K562 (cell line): ENCODE results near the gene GNAI3. TPM values are rescaled to one million over a fixed set of nuclear protein-coding genes. Genes with fewer than 3 reads are reported as not detected.

ENCODE experiments used
- ATAC-seq: fragments of 200-7000 bp; cut with Tn5 transposase; 3 replicates; pipeline ENCODE4 v1.9.1; 2020; ENCODE audit warnings: moderate library complexity
- BruUV-seq: library from RNA; stranded (reverse); fragments of 400-500 nt; replicated peaks from 2 replicates; lab custom pipeline; 2021; lab: Mats Ljungman, UMichigan
- CTCF ChIA-PET: fragments of 300-600 bp; formaldehyde crosslinking; extraction: SDS; loops from one replicate; lab custom pipeline; 2021; ENCODE audit warnings: low intra/inter-chr PET ratio; lab: Yijun Ruan, JAX
- POLR2A ChIA-PET: fragments of 300-600, 350-650 bp; sonication (Branson Sonifier 250); formaldehyde crosslinking; extraction: SDS; loops from one replicate; lab custom pipeline; 2021; ENCODE audit warnings: antibody characterized with exemption, inconsistent platforms; lab: Yijun Ruan, JAX
- DNase-seq, 4 experiments: peaks; one replicate each; pipeline versions ENCODE4 v3.0.0 to v3.0.0-alpha.2; 2011 to 2018; ENCODE audit warnings: low spot score in 3 of 4, mixed read lengths in 3 of 4; ENCODE audit errors: extremely low read depth in 1 of 4
- FAIRE-seq: peaks from 2 replicates; lab custom pipeline; 2011; peaks lifted over from hg19 to GRCh38; lab: Jason Lieb, UNC
- H2AFZ ChIP-seq: 2 replicates; pipeline ENCODE4 v1.6.0; 2011; ENCODE audit warnings: low read depth, low read length, control low read depth, inconsistent platforms
- H3K27ac ChIP-seq: fragments of 200-600 bp; 3 replicates; pipeline ENCODE4 v1.8.0; 2011; ENCODE audit warnings: low read depth, mild to moderate bottlenecking, control low read depth, inconsistent platforms, low read length, moderate library complexity, mixed read lengths; ENCODE audit errors: extremely low read depth
- H3K27me3 ChIP-seq, 2 experiments: fragments of 300-600 bp in 1 of 2; 2 replicates in 1 of 2; 3 replicates in 1 of 2; pipeline versions ENCODE4 v1.6.0 to v1.8.0; 2011; ENCODE audit warnings: inconsistent platforms in 2 of 2, low read length in 2 of 2, mild to moderate bottlenecking in 1 of 2, mixed read lengths in 1 of 2, moderate library complexity in 1 of 2; ENCODE audit not compliant: control insufficient read depth in 2 of 2, insufficient read depth in 2 of 2
- H3K36me3 ChIP-seq: fragments of 300-600 bp; 3 replicates; pipeline ENCODE4 v1.8.0; 2011; ENCODE audit warnings: mild to moderate bottlenecking, low read length, inconsistent platforms; ENCODE audit not compliant: control insufficient read depth, insufficient read depth
- H3K4me1 ChIP-seq, 2 experiments: fragments of 200-600 bp in 1 of 2; replicated peaks in 1 of 2; 2 replicates in 1 of 2; 3 replicates in 1 of 2; pipeline versions ENCODE4 v1.5.1 to v1.8.0; 2011; ENCODE audit warnings: inconsistent platforms in 2 of 2, low read length in 2 of 2, mild to moderate bottlenecking in 1 of 2, mixed read lengths in 1 of 2, moderate library complexity in 1 of 2; ENCODE audit not compliant: control insufficient read depth in 2 of 2, insufficient read depth in 2 of 2
- H3K4me2 ChIP-seq: 2 replicates; pipeline ENCODE4 v1.6.1; 2011; ENCODE audit warnings: low read length, control low read depth, inconsistent platforms, mixed read lengths; ENCODE audit not compliant: insufficient read depth
- H3K4me3 ChIP-seq: fragments of 200-600 bp; sonication (generic), shearing (Covaris generic); 2 replicates; pipeline ENCODE4 v1.5.1; 2016; ENCODE audit warnings: control low read depth, inconsistent platforms
- H3K79me2 ChIP-seq: fragments of 200-600 bp; 3 replicates; pipeline ENCODE4 v1.8.0; 2011; ENCODE audit warnings: low read length, inconsistent platforms; ENCODE audit not compliant: control insufficient read depth, insufficient read depth
- H3K9ac ChIP-seq, 2 experiments: 2 replicates each; pipeline versions ENCODE4 v1.6.0 to v1.6.1; 2011; ENCODE audit warnings: low read depth in 2 of 2, low read length in 2 of 2, control low read depth in 1 of 2, inconsistent platforms in 1 of 2, mild to moderate bottlenecking in 1 of 2, mixed read lengths in 1 of 2; ENCODE audit not compliant: insufficient read depth in 1 of 2
- H3K9me1 ChIP-seq: one replicate; pipeline ENCODE4 v1.6.0; 2011; ENCODE audit warnings: inconsistent platforms, mild to moderate bottlenecking, low read length, moderate library complexity; ENCODE audit not compliant: control insufficient read depth, insufficient read depth
- H3K9me3 ChIP-seq: replicated peaks from 2 replicates; pipeline ENCODE4 v1.5.1; 2011; ENCODE audit warnings: low read depth, low read length, inconsistent platforms; ENCODE audit not compliant: control insufficient read depth, insufficient read depth
- H4K20me1 ChIP-seq: replicated peaks from 2 replicates; pipeline ENCODE4 v1.6.1; 2011; ENCODE audit warnings: low read length, inconsistent platforms, mixed read lengths; ENCODE audit not compliant: control insufficient read depth, insufficient read depth
- ATF1 ChIP-seq, 2 experiments: fragments of 450-650 bp in 1 of 2; IDR thresholded peaks; 2 replicates each; pipeline ENCODE4 v1.6.1; 2016; ENCODE audit warnings: missing compliant biosample characterization in 1 of 2, missing genetic modification characterization in 1 of 2
- BCL6 ChIP-seq: fragments of 250-450 bp; sonication (Bioruptor Pico); IDR thresholded peaks from 2 replicates; pipeline ENCODE4 v1.4.0; 2020
- BRD4 ChIP-seq: fragments of 200-600 bp; sonication (generic); IDR thresholded peaks from 2 replicates; pipeline ENCODE4 v1.6.1; 2017; ENCODE audit warnings: inconsistent platforms
- EP400 ChIP-seq: fragments of 450-650 bp; IDR thresholded peaks from 2 replicates; pipeline ENCODE4 v1.6.1; 2017; ENCODE audit warnings: antibody characterized with exemption, mild to moderate bottlenecking, moderate library complexity
- FOXJ3 ChIP-seq: sonication (generic); formaldehyde crosslinking; IDR thresholded peaks from 2 replicates; pipeline ENCODE4 v1.4.0; 2020; ENCODE audit warnings: mild to moderate bottlenecking, missing genetic modification reagents
- HMGN3 ChIP-seq: IDR thresholded peaks from 2 replicates; pipeline ENCODE4 v1.6.1; 2011; ENCODE audit warnings: borderline replicate concordance, low read depth, mild to moderate bottlenecking, mixed read lengths, low read length; ENCODE audit not compliant: insufficient read length; ENCODE audit errors: extremely low read depth
- NFYB ChIP-seq: IDR thresholded peaks from 2 replicates; pipeline ENCODE4 v1.6.1; 2011; ENCODE audit warnings: mild to moderate bottlenecking, moderate library complexity; ENCODE audit not compliant: insufficient read length; ENCODE audit errors: extremely low read depth
- SMARCC2 ChIP-seq: fragments of 450-650 bp; IDR thresholded peaks from 2 replicates; pipeline ENCODE4 v1.6.1; 2017; ENCODE audit warnings: antibody characterized with exemption, moderate library complexity, mild to moderate bottlenecking, low read depth
- TCF3 ChIP-seq: sonication (generic); formaldehyde crosslinking; IDR thresholded peaks from 2 replicates; pipeline ENCODE4 v1.4.0; 2020; ENCODE audit warnings: mild to moderate bottlenecking, missing genetic modification reagents
- ZNF584 ChIP-seq: fragments of 200-800 bp; sonication (Bioruptor generic); IDR thresholded peaks from 2 replicates; pipeline ENCODE4 v1.6.1; 2016; ENCODE audit warnings: low read depth, mild to moderate bottlenecking, missing genetic modification characterization, missing compliant biosample characterization
- WGBS: fragments of 100-300 bp; shearing (Covaris generic); methylation state at CpG from one replicate; pipeline ENCODE4 v1.1.6; 2016; ENCODE audit warnings: low coverage, mixed read lengths; ENCODE audit not compliant: insufficient coverage; ENCODE audit errors: missing lambda C conversion rate; 5-methylcytosine and 5-hydroxymethylcytosine counted together
- in situ Hi-C: fragments of 300-500 bp; cut with MboI; formaldehyde crosslinking; loops from 4 replicates; pipeline ENCODE4 v1.15.0; 2018; ENCODE audit warnings: inconsistent platforms, mixed read lengths
- intact Hi-C: fragments of 100-400 bp; cut with micrococcal nuclease; formaldehyde crosslinking; loops from 2 replicates; pipeline ENCODE4 v1.14.2; 2022
- polyA plus RNA-seq, 8 experiments: library from polyadenylated mRNA; depleted of rRNA in 4 of 8; stranded (reverse) in 5 of 8; unstranded in 3 of 8; fragments of >200 nt; fragmentation: Nextera tagmentation in 2 of 8; fragmentation: Illumina TruSeq in 1 of 8; extraction: Ambion mirVana in 2 of 8; extraction: Trizol in 1 of 8; gene quantifications; 2 replicates each; pipeline versions ENCODE4 v1.2.1 to v1.2.3, GENCODE V29; 2011 to 2014; ENCODE audit warnings: inconsistent platforms in 1 of 8, missing spikeins in 1 of 8
- total RNA-seq, 7 experiments: library from RNA; depleted of rRNA in 6 of 7; stranded (reverse); fragments of >200 nt in 6 of 7; fragmentation: Illumina TruSeq in 2 of 7; extraction: Trizol in 2 of 7; gene quantifications; 2 replicates each; pipeline versions ENCODE4 v1.2.1 to v1.2.3, GENCODE V29; 2011 to 2021; ENCODE audit warnings: low replicate concordance in 1 of 7
- TF ChIP-seq, protein P1 (sequence below): fragments of 450-650 bp; IDR thresholded peaks from 2 replicates; pipeline ENCODE4 v1.6.1; 2016; ENCODE audit warnings: missing biosample characterization, missing genetic modification characterization
- TF ChIP-seq, protein P2 (sequence below): fragments of 250-450 bp; sonication (Bioruptor Pico); IDR thresholded peaks from 2 replicates; pipeline ENCODE4 v1.8.0; 2022; ENCODE audit warnings: moderate library complexity, mild to moderate bottlenecking, inconsistent platforms

GNAI3 gene
- total and polyA plus RNA-seq, 9 of the 15 experiments (the other 6 are each of a cell fraction or from before 2014, with no cell fraction given): 6.3 to 13.2 (median 8.9) TPM

- TF ChIP-seq TCF3 (CRISPR knock-in tag): no peak
- TF ChIP-seq, protein P1, sequence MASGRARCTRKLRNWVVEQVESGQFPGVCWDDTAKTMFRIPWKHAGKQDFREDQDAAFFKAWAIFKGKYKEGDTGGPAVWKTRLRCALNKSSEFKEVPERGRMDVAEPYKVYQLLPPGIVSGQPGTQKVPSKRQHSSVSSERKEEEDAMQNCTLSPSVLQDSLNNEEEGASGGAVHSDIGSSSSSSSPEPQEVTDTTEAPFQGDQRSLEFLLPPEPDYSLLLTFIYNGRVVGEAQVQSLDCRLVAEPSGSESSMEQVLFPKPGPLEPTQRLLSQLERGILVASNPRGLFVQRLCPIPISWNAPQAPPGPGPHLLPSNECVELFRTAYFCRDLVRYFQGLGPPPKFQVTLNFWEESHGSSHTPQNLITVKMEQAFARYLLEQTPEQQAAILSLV (tag): no peak
- no peak for TF ChIP-seq SMARCC2
- TF ChIP-seq BRD4: no peak
- TF ChIP-seq EP400: no peak
- TF ChIP-seq ZNF584 (CRISPR knock-in tag): no peak
- TF ChIP-seq, protein P2, sequence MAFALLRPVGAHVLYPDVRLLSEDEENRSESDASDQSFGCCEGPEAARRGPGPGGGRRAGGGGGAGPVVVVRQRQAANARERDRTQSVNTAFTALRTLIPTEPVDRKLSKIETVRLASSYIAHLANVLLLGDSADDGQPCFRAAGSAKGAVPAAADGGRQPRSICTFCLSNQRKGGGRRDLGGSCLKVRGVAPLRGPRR: no peak
- TF ChIP-seq BCL6 (CRISPR knock-in tag): no peak
- TF ChIP-seq NFYB: no peak
- no peak for TF ChIP-seq ATF1 (CRISPR knock-in tag; IDR thresholded peaks at IDR 0.05)
- no peak for TF ChIP-seq ATF1 (tag; IDR thresholded peaks at IDR 0.05)
- no peak for TF ChIP-seq HMGN3
- no peak for TF ChIP-seq FOXJ3 (CRISPR knock-in tag)
- Histone ChIP-seq H3K4me3 (no peak overlapping the region), H2AFZ (no peak overlapping the region), H3K79me2 (no peaks in the 10 kb centered on the region), H3K9me3 (no peaks in the 10 kb centered on the region), H3K4me1 (no peaks in the 10 kb centered on the region), H3K27ac (no peak overlapping the region), H3K9me1 (no peaks in the 10 kb centered on the region), H3K36me3 (no peaks in the 10 kb centered on the region), H3K27me3 (peaks cover 31 to 32% of the 10 kb centered on the region in 2 experiments; a peak in 4 of 5 replicates), H3K9ac (no peak overlapping the region), H3K4me2 (no peak overlapping the region), H4K20me1 (no peaks in the 10 kb centered on the region)
- ATAC-seq: no peak
- WGBS: 24% methylated on average over 13 of the region's 13 CpGs
- in situ Hi-C loops (no loop called here), intact Hi-C loops (no loop called here)
- no peak for FAIRE-seq
- ChIA-PET POLR2A (interaction anchor here (0.6 to 4.8 kb wide), 5 partner anchors 10 to 233 kb away, joined by 3 to 40 read pairs (median 4); partner anchors contain the start of gene GNAI3), CTCF (no interaction called here)
- DNase-seq: no peak
- BruUV-seq: no TSS peak
These were observed 63.0 kb downstream of the GNAI3 start for GRCh38 chr1:109611308-109611990.
